ENCODE results near the gene SLC9C1. TPM values are rescaled to one million over a fixed set of nuclear protein-coding genes. Genes with fewer than 3 reads are reported as not detected.

SLC9C1 gene
- total and polyA plus RNA-seq, 2 of the 13 experiments (the other 11 are each of a cell fraction or from before 2014, with no cell fraction given): not detected

- H3K9me3 ChIP-seq (ENCODE audit: low read length): no peaks in the 10 kb centered on the region
- H3K9ac ChIP-seq (ENCODE audit: insufficient read depth, low read depth, low read length): no peak overlapping the region
- H3K36me3 ChIP-seq (replicated peaks in 1 of 2; ENCODE audit: control insufficient read depth in 1 of 2, insufficient read depth in 2 of 2, low read length in 2 of 2): no peaks in the 10 kb centered on the region
- H3K79me2 ChIP-seq (ENCODE audit: insufficient read depth, low read length): no peaks in the 10 kb centered on the region
- no peaks in the 10 kb centered on the region for H3K4me1 ChIP-seq (ENCODE audit: insufficient read depth, low read length)
- in situ Hi-C loops (cut with HindIII; ENCODE audit: extremely low pct_ligation_motif_present, low pct_unique_long_range_greater_than_20kb) (loop anchor here (10.0 kb wide), 1 partner anchor 415 kb away; no protein-coding TSS in a partner anchor), intact Hi-C loops (cut with micrococcal nuclease; ENCODE audit: unreplicated experiment) (no loop called here)
- H3K4me3 ChIP-seq (replicated peaks in 1 of 3; ENCODE audit: insufficient read depth in 1 of 3, low read depth in 2 of 3, low read length in 3 of 3): no peak overlapping the region
- no peaks in the 10 kb centered on the region for H4K20me1 ChIP-seq (ENCODE audit: insufficient read depth, low read length)
- no peak overlapping the region for H2AFZ ChIP-seq (ENCODE audit: low read length)
- DNase-seq (ENCODE audit: low spot score) (no peak), ATAC-seq (no peak), FAIRE-seq (no peak)
- H3K27me3 ChIP-seq (ENCODE audit: control insufficient read depth in 1 of 2, insufficient read depth in 2 of 2, low read length in 2 of 2): no peaks in the 10 kb centered on the region
- H3K27ac ChIP-seq (ENCODE audit: extremely low read length, insufficient read depth, low read length): no peak overlapping the region
- BruUV-seq (replicated peaks): no TSS peak
- H3K4me2 ChIP-seq (ENCODE audit: low read depth, low read length): no peak overlapping the region
- WGBS (ENCODE audit: low lambda C conversion rate): 47% methylated on average over 9 of the region's 9 CpGs
- ChIA-PET POLR2A (no interaction called here), CTCF (ENCODE audit: low intra/inter-chr PET ratio, low total read pairs) (no interaction called here)
- TF ChIP-seq DR1 (CRISPR knock-in tag; IDR thresholded peaks at IDR 0.05) (no peak), ELF4 (CRISPR knock-in tag; IDR thresholded peaks at IDR 0.05; ENCODE audit: borderline replicate concordance) (no peak), ZNF274 (CRISPR knock-in tag; IDR thresholded peaks at IDR 0.05) (no peak), ZNF441 (CRISPR knock-in tag; IDR thresholded peaks at IDR 0.05; ENCODE audit: borderline replicate concordance) (no peak), ZNF414 (CRISPR knock-in tag; IDR thresholded peaks at IDR 0.05) (no peak), MXD1 (CRISPR knock-in tag; IDR thresholded peaks at IDR 0.05) (no peak), SIX4 (CRISPR knock-in tag; IDR thresholded peaks at IDR 0.05) (no peak), ZNF83 (CRISPR knock-in tag; IDR thresholded peaks at IDR 0.05; ENCODE audit: borderline replicate concordance) (no peak), NR2F2 (IDR thresholded peaks at IDR 0.05; ENCODE audit: borderline replicate concordance, low read depth) (no peak), NCOA5 (CRISPR knock-in tag; IDR thresholded peaks at IDR 0.05) (no peak), ZNF30 (CRISPR knock-in tag; IDR thresholded peaks at IDR 0.05) (no peak), ARHGAP35 (CRISPR knock-in tag; IDR thresholded peaks at IDR 0.05; ENCODE audit: borderline replicate concordance) (no peak), FOXJ3 (CRISPR knock-in tag; IDR thresholded peaks at IDR 0.05; ENCODE audit: borderline replicate concordance) (no peak), ATF5 (CRISPR knock-in tag; IDR thresholded peaks at IDR 0.05; ENCODE audit: low read depth) (no peak), SPEN (CRISPR knock-in tag; IDR thresholded peaks at IDR 0.05; ENCODE audit: low read depth) (no peak), SRSF4 (IDR thresholded peaks at IDR 0.05; ENCODE audit: low read depth, low read length, poor library complexity, severe bottlenecking) (no peak), TRAFD1 (CRISPR knock-in tag; IDR thresholded peaks at IDR 0.05; ENCODE audit: borderline replicate concordance) (no peak), PREB (CRISPR knock-in tag; IDR thresholded peaks at IDR 0.05) (no peak)
These were observed 173.8 kb downstream of the SLC9C1 start for GRCh38 chr3:112119962-112120836.
